ENCODE measurements around the gene FUNDC1.

The FUNDC1 gene

GRCh38 chrX:44482575-44482974, 60.1 kb downstream of the FUNDC1 start:
- DNase-seq (ENCODE audit: low spot score) (no peak), FAIRE-seq (no peak)

DNA sequence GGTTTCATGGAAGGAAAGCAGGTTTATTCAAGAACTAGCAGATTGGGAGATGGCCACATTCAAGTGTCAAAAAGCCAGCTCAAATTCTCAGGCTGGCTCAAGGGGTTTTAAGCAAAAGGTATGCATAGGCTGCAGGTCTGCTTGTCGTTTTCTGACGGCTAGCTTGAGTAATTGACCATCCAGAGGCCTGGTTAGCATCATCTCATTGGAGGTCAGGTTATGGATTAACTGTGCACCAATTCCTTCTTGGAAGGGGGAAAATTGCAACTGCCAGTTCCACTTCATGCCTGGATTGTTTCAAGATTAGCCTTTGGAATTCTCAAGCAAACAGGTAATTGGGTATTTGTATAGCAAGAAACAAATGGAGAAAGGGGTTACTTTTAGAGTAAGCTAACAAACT, 62.1 kb downstream of the FUNDC1 start:
- DNase-seq (ENCODE audit: low spot score) = no peak
- FAIRE-seq = no peak

GRCh38 chrX:44474410-44474809, 68.2 kb downstream of the FUNDC1 start:
- DNase-seq (ENCODE audit: low spot score) (no peak), FAIRE-seq (no peak)
